ENCODE measurements around the gene APOBEC3B. TPM values are rescaled to one million over a fixed set of nuclear protein-coding genes. Genes with fewer than 3 reads are reported as not detected.
A peak's percentile ranks its signal among the peaks of the same experiment; 100 is the strongest.
"Not testable (repeated sequence)": the region's sequence is repeated elsewhere in the genome, so short reads cannot be mapped to it uniquely, and the experiment has no call there.

The APOBEC3B gene
- total RNA-seq, 1 donor from 2014 or later: 6.7 TPM

- TF ChIP-seq CTCF (conservative IDR thresholded peaks at IDR 0.05): no peak
- H3K9me3 Mint-ChIP-seq: no peaks in the 10 kb centered on the region
- H3K36me3 Mint-ChIP-seq: no peaks in the 10 kb centered on the region
- DNase-seq (ENCODE audit: extremely low spot score, unreplicated experiment): no peak
- no peaks in the 10 kb centered on the region for H3K4me1 Mint-ChIP-seq (ENCODE audit: unreplicated experiment)
- H3K4me3 Mint-ChIP-seq: no peak overlapping the region
- peaks cover 5% of the 10 kb centered on the region for H3K27me3 Mint-ChIP-seq
- no peak overlapping the region for H3K27ac Mint-ChIP-seq
Observed at GRCh38 chr22:38971791-38972190, 10.4 kb upstream of the APOBEC3B start.

GRCh38 chr22:38972558-38972957 is 9.6 kb upstream of the APOBEC3B start:
- no peak for TF ChIP-seq CTCF (conservative IDR thresholded peaks at IDR 0.05)
- Mint-ChIP-seq H3K27me3 (peaks cover 5% of the 10 kb centered on the region), H3K27ac (no peak overlapping the region)

GRCh38 chr22:38973289-38974169 is 8.6 kb upstream of the APOBEC3B start:
- TF ChIP-seq CTCF (conservative IDR thresholded peaks at IDR 0.05): peak; percentile 88
- no peak overlapping the region for H3K27ac Mint-ChIP-seq
- H3K4me3 Mint-ChIP-seq: no peak overlapping the region
- no peaks in the 10 kb centered on the region for H3K4me1 Mint-ChIP-seq (ENCODE audit: unreplicated experiment)
- peaks cover 5% of the 10 kb centered on the region for H3K27me3 Mint-ChIP-seq
- no peaks in the 10 kb centered on the region for H3K9me3 Mint-ChIP-seq
- DNase-seq (ENCODE audit: extremely low spot score, unreplicated experiment): no peak
- no peaks in the 10 kb centered on the region for H3K36me3 Mint-ChIP-seq

More at GRCh38 chr22:38972558-38972957, 9.6 kb upstream of the APOBEC3B start:
- Mint-ChIP-seq H3K4me3 (no peak overlapping the region), H3K36me3 (no peaks in the 10 kb centered on the region), H3K4me1 (ENCODE audit: unreplicated experiment) (no peaks in the 10 kb centered on the region), H3K9me3 (no peaks in the 10 kb centered on the region)
- DNase-seq (ENCODE audit: extremely low spot score, unreplicated experiment): no peak

GRCh38 chr22:38974170-38974825 is 7.8 kb upstream of the APOBEC3B start:
- Mint-ChIP-seq H3K4me3 (no peak overlapping the region), H3K4me1 (ENCODE audit: unreplicated experiment) (no peaks in the 10 kb centered on the region), H3K27ac (no peak overlapping the region), H3K27me3 (peaks cover 5% of the 10 kb centered on the region), H3K9me3 (no peaks in the 10 kb centered on the region), H3K36me3 (no peaks in the 10 kb centered on the region)
- no peak for DNase-seq (ENCODE audit: extremely low spot score, unreplicated experiment)
- TF ChIP-seq CTCF (conservative IDR thresholded peaks at IDR 0.05): no peak

GRCh38 chr22:38974826-38975175 is 7.3 kb upstream of the APOBEC3B start:
- DNase-seq (ENCODE audit: extremely low spot score, unreplicated experiment): no peak
- no peaks in the 10 kb centered on the region for H3K9me3 Mint-ChIP-seq
- no peaks in the 10 kb centered on the region for H3K36me3 Mint-ChIP-seq

GRCh38 chr22:38977289-38977688 is 4.9 kb upstream of the APOBEC3B start:
- not testable (repeated sequence) for H3K36me3 Mint-ChIP-seq; H3K9me3 Mint-ChIP-seq; H3K4me3 Mint-ChIP-seq; DNase-seq (ENCODE audit: extremely low spot score, unreplicated experiment); H3K27ac Mint-ChIP-seq; H3K27me3 Mint-ChIP-seq; H3K4me1 Mint-ChIP-seq (ENCODE audit: unreplicated experiment)

More at GRCh38 chr22:38974826-38975175, 7.3 kb upstream of the APOBEC3B start:
- Mint-ChIP-seq H3K4me3 (no peak overlapping the region), H3K27ac (no peak overlapping the region), H3K4me1 (ENCODE audit: unreplicated experiment) (no peaks in the 10 kb centered on the region), H3K27me3 (peaks cover 5% of the 10 kb centered on the region)
- TF ChIP-seq CTCF (conservative IDR thresholded peaks at IDR 0.05): no peak

GRCh38 chr22:38980587-38980986 is 1.6 kb upstream of the APOBEC3B start:
- H3K4me1 Mint-ChIP-seq (ENCODE audit: unreplicated experiment); DNase-seq (ENCODE audit: extremely low spot score, unreplicated experiment); H3K36me3 Mint-ChIP-seq; H3K9me3 Mint-ChIP-seq; H3K27ac Mint-ChIP-seq; H3K27me3 Mint-ChIP-seq; H3K4me3 Mint-ChIP-seq: not testable (repeated sequence)

All from type B pancreatic cell (in vitro differentiated cells).